Esophagus (tissue), 2 donors: ENCODE measurements around the gene IMPDH2. TPM values are rescaled to one million over a fixed set of nuclear protein-coding genes. Genes with fewer than 3 reads are reported as not detected.
A peak's percentile ranks its signal among the peaks of the same experiment; 100 is the strongest.

ENCODE experiments used
- H3K27ac ChIP-seq, 2 donors: one replicate each; pipeline ENCODE4 v1.5.1; 2013; ENCODE audit warnings: low read depth in 2 of 2, mild to moderate bottlenecking in 2 of 2, inconsistent platforms in 1 of 2, low read length in 1 of 2, moderate library complexity in 1 of 2
- H3K27me3 ChIP-seq, 2 donors: one replicate each; pipeline ENCODE4 v1.6.1; 2013; ENCODE audit warnings: low read length in 2 of 2, control low read depth in 1 of 2, mild to moderate bottlenecking in 1 of 2; ENCODE audit not compliant: insufficient read depth in 2 of 2, control insufficient read depth in 1 of 2
- H3K36me3 ChIP-seq, 2 donors: one replicate each; pipeline ENCODE4 v1.6.1; 2013; ENCODE audit warnings: low read length in 1 of 2; ENCODE audit not compliant: control insufficient read depth in 2 of 2, insufficient read depth in 2 of 2
- H3K4me1 ChIP-seq, 2 donors: one replicate each; pipeline ENCODE4 v1.6.1; 2013; ENCODE audit warnings: low read length in 1 of 2; ENCODE audit not compliant: control insufficient read depth in 2 of 2, insufficient read depth in 2 of 2
- H3K4me3 ChIP-seq, 2 donors: one replicate each; pipeline ENCODE4 v1.5.1; 2013; ENCODE audit warnings: low read length in 2 of 2, mild to moderate bottlenecking in 2 of 2, low read depth in 1 of 2, moderate library complexity in 1 of 2
- H3K9me3 ChIP-seq, 2 donors: one replicate each; pipeline ENCODE4 v1.6.1; 2013; ENCODE audit warnings: mild to moderate bottlenecking in 2 of 2, low read depth in 1 of 2, low read length in 1 of 2, moderate library complexity in 1 of 2; ENCODE audit not compliant: control insufficient read depth in 2 of 2, insufficient read depth in 1 of 2
- WGBS, 2 donors: extraction: QIAGEN DNeasy Blood & Tissue Kit; methylation state at CpG; one replicate each; pipeline ENCODE4 v1.1.7; 2013; 5-methylcytosine and 5-hydroxymethylcytosine counted together
- polyA plus RNA-seq, 2 donors: library from polyadenylated mRNA; stranded (reverse); fragments of 200-250 nt; gene quantifications; one replicate each; pipeline ENCODE4 v1.2.3, GENCODE V29; 2013
- donor health status: healthy with polysubstance abuse.
- donor health status: Bipolar disorder and iron deficiency.

IMPDH2 gene
- polyA plus RNA-seq, result 100 to 1,000 TPM; 121 to 176 TPM

DNA sequence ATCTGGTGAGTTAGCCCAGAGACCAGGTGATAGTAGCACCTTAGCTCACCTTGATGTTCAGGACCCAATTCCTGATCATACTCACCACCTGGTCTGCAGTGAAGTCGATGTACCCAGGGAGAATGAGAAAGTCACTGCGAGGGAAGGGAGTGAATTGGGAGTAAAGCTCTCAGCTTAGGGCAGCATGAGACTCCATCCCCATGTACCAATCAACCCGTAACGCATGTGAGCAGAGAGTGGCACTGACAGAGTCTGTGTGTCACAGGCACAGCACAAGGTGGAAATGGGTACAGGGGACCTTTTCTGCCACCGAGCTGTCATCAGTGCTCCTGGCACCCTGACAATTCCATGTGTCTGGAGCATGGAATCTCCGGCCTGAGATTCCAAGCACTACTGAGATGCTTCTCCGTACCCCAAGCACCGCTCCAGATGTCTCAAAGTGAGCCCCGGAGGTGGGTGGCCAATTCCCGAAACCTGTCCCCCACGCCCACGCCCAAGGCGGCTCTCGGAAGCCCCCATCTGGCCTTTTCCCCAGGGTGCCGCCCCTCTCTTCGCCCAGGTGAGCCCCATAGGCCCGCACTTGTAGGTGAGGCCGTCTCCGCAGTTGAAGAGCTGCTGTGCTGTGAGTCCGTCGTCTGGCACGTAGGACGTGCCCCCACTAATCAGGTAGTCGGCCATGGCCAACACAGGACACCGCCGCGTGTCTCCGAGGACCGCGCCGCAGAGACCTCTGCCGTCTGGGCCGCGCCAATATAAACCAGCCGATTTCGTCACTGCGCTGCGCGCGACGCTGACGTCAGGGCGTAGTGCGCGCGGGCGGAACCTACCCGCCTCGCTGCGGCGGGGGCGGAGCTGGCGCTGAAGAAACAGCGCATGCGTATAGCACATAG is at the start of gene IMPDH2:
IMPDH2 (minus strand) TSS at position 726 of the 890 bp plus-strand sequence; CDS start at position 678, 48 bp downstream.
- Histone ChIP-seq H3K27me3 (no peaks in the 10 kb centered on the region), H3K4me3 (peak within 1 kb of the TSS; percentile 76 to 86), H3K27ac (peak within 1 kb of the TSS; percentile 93 to 97), H3K4me1 (peaks cover 0 to 15% of the 10 kb centered on the region in 2 donors), H3K9me3 (no peaks in the 10 kb centered on the region), H3K36me3 (peaks cover 11 to 50% of the 10 kb centered on the region in 2 donors)
- 1% methylated on average over 55 of the region's 55 CpGs for WGBS, 2 donors

DNA sequence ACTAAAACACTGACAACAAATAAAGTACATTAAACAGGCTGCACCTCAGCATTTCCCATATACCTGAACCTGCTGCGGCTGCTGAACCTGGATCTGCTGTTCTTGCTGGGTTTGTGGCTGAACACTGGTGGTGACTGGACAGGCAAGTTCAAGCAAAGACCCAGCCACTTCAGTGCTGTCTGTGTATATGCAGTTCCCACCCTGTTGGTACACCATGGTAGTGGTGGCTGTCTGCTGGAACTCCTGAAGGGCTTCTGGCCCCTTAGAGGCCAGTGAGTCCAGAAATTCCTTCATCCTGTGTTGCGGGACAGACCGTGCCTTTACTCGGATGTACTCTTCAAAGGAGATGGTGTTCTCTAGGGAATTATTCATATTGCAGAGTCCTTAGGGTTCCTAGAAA is 47.4 kb upstream of the IMPDH2 start:
- Histone ChIP-seq H3K27me3 (no peaks in the 10 kb centered on the region), H3K27ac (no peak overlapping the region), H3K4me1 (no peaks in the 10 kb centered on the region), H3K36me3 (peaks cover 21 to 23% of the 10 kb centered on the region in 2 donors), H3K9me3 (no peaks in the 10 kb centered on the region), H3K4me3 (no peak overlapping the region)
- 89 to 95% methylated on average over 4 of the region's 4 CpGs for WGBS, 2 donors

DNA sequence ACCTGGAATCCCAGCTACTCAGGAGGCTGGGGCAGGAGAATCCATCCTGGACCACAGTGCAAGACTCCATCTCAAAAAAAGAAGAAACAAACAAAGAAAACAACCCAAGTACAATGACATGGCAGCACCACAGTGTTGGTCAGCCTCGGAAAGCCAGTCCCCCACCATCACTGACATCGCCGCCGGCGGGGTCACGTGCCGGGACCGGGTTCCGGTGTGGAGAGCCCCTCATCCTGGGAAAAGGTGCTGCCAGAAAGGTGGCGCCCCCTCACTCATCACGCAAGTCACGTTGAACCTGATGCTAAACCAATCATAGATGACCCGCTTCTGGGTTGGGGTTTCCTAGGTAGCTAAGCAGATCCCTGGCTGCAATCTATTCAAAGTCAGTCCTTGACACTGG is 46.9 kb upstream of the IMPDH2 start:
- no peaks in the 10 kb centered on the region for H3K27me3 ChIP-seq
- H3K36me3 ChIP-seq, result peaks cover 21 to 24% of the 10 kb centered on the region in 2 donors
- H3K4me3 ChIP-seq, result no peak overlapping the region
- no peak overlapping the region for H3K27ac ChIP-seq
- WGBS, 2 donors, result 95 to 96% methylated on average over 13 of the region's 13 CpGs
- H3K4me1 ChIP-seq, result no peaks in the 10 kb centered on the region
- H3K9me3 ChIP-seq, result no peaks in the 10 kb centered on the region

DNA sequence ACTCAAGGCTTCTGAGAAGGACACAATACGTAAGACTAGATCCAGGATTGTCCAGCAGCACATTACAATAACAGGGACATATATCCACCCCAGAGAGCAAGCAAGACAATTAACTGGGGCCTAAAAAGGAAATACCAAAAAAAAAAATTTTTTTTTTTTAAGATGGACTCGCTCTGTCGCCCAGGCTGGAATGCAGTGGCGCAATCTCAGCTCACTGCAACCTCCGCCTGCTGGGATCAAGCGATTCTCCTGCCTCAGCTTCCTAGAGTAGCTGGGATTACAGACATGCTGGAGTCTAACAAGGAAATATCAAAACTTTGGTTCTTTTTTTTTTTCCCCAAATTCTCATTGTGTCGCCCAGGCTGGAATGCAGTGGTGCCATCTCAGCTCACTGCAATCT is 28.8 kb upstream of the IMPDH2 start:
- Histone ChIP-seq H3K27me3 (no peaks in the 10 kb centered on the region), H3K9me3 (no peaks in the 10 kb centered on the region), H3K36me3 (peaks cover 14 to 20% of the 10 kb centered on the region in 2 donors), H3K4me3 (no peak overlapping the region), H3K27ac (no peak overlapping the region), H3K4me1 (no peaks in the 10 kb centered on the region)
- WGBS, 2 donors, result 93 to 94% methylated on average over 7 of the region's 7 CpGs

DNA sequence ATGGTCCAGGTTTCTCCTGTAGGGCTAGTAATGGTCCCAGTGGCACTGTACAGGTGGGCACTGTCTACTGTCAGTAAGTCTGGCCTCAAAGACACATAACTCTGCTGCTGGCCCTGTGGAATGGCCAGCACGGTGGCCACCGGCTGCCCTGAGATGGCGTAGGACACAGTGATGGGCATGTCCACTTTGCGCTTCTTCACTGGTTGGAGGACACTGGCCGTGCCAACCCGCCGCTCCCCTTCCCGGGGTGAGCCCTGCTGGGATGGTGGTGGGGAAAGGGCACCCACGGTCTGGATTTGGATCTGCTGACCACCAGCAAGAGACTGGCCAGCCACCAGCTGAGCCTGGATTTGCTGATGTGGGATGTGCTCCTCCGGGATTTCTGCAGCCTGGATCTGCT is 28.1 kb upstream of the IMPDH2 start:
- Histone ChIP-seq H3K4me1 (no peaks in the 10 kb centered on the region), H3K9me3 (no peaks in the 10 kb centered on the region), H3K4me3 (no peak overlapping the region), H3K27me3 (no peaks in the 10 kb centered on the region), H3K36me3 (peaks cover 14 to 22% of the 10 kb centered on the region in 2 donors), H3K27ac (no peak overlapping the region)
- WGBS, 2 donors, result 96 to 97% methylated on average over 10 of the region's 10 CpGs

DNA sequence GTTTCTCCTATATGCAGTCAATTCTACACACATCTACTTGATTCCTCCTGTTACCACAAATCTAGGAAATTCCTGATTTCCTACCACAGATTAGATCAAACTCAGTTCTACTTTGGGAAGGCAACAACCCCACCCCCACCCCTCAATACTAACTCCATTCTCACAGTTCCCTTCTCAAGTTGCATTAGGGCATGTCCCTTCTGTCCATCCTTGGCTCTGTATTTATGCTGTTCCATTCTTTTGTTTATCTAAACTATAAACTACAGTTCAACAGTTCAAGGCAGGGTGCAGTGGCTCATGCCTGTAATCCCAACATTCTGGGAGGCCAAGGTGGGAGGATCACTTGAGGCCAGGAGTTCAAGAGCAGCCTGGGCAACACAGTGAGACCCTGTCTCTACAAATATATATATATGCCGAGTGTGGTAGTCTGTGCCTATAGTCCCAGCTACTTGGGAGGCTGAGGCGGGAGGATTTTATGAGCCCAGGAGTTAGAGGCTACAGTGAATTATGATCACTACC is 25.2 kb upstream of the IMPDH2 start:
- Histone ChIP-seq H3K4me1 (no peaks in the 10 kb centered on the region), H3K4me3 (no peak overlapping the region), H3K36me3 (peaks cover 14 to 19% of the 10 kb centered on the region in 2 donors), H3K27ac (no peak overlapping the region), H3K9me3 (no peaks in the 10 kb centered on the region), H3K27me3 (no peaks in the 10 kb centered on the region)
- WGBS, 2 donors, result 97 to 99% methylated on average over 2 of the region's 2 CpGs

DNA sequence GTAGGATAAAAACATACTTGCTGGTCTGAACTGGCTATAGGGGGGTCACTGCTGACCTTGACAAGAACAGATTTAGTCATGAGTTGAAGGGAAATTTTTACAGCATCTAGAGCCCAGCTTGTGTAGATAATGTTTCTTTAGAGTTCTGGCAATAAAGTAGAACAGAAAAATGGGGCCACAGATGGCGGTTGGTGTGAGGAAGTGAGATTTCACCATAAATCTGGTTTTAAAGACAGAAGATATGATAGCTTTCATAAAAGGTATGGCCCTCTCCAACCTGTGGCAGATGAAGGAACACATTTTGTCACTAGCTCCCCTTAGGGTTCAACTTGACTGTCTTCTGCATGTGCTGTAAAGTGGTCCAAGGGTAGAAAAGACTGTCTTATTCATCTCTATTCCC is 24.3 kb upstream of the IMPDH2 start:
- no peaks in the 10 kb centered on the region for H3K4me1 ChIP-seq
- H3K27me3 ChIP-seq, result no peaks in the 10 kb centered on the region
- no peak overlapping the region for H3K4me3 ChIP-seq
- peaks cover 14 to 19% of the 10 kb centered on the region in 2 donors for H3K36me3 ChIP-seq
- no peaks in the 10 kb centered on the region for H3K9me3 ChIP-seq
- WGBS, 2 donors, result 94 to 100% methylated on average over 1 of the region's 1 CpG
- no peak overlapping the region for H3K27ac ChIP-seq

DNA sequence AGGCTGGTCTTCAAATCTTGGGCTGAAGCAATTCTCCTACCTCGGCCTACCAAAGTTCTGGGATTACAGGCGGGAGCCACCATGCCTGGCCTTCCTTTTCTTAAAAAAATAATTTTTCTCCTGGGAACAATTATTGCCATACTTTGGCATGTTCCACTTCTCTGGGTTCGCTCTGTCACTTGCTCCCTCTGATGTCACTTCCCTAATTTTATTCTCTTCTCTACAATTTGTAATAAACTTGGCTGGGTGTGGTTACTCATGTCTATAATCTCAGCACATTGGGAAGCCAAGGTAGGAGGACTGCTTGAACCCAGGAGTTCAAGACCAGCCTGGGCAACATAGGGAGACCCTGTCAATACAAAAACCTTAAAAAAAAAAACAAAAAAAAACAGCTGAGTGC is 6.1 kb upstream of the IMPDH2 start:
- H3K27ac ChIP-seq, result no peak overlapping the region
- 91 to 97% methylated on average over 3 of the region's 3 CpGs for WGBS, 2 donors
- peaks cover 9 to 24% of the 10 kb centered on the region in 2 donors for H3K36me3 ChIP-seq
- no peaks in the 10 kb centered on the region for H3K4me1 ChIP-seq
- no peaks in the 10 kb centered on the region for H3K9me3 ChIP-seq
- no peaks in the 10 kb centered on the region for H3K27me3 ChIP-seq
- H3K4me3 ChIP-seq, result no peak overlapping the region

DNA sequence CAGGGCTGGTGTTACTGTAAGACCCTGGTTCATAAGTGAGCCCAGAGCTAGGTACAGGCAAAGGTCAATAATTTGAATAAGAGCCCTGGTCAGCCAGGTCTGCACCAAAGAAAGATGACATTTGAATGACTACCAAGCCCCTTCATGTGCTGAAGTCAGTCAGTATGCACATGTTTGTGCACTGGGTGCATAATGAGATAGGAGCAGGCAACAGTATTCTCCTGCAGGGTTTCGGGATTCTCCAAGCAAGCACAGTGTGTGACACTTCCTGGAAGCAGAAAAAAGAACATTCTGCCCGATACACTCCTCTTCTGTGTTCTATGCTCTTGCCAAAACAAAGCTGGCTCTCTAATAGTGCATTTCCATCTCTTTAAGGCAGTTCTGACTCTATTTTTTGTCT is 5.5 kb upstream of the IMPDH2 start:
- H3K27me3 ChIP-seq, result no peaks in the 10 kb centered on the region
- no peaks in the 10 kb centered on the region for H3K4me1 ChIP-seq
- 84 to 91% methylated on average over 2 of the region's 2 CpGs for WGBS, 2 donors
- no peaks in the 10 kb centered on the region for H3K9me3 ChIP-seq
- H3K4me3 ChIP-seq, result no peak overlapping the region
- peaks cover 9 to 24% of the 10 kb centered on the region in 2 donors for H3K36me3 ChIP-seq
- no peak overlapping the region for H3K27ac ChIP-seq
